Spleen (tissue), 7 donors: ENCODE measurements around the gene FBXO3.

ENCODE experiments used
- CTCF ChIP-seq, 11 experiments: fragments of 200-600 bp in 7 of 11; fragments of 450-650 bp in 4 of 11; sonication (generic) in 4 of 11; IDR thresholded peaks in 8 of 11; conservative IDR thresholded peaks in 3 of 11; 1 replicate in 7 of 11; 2 replicates in 4 of 11; pipeline versions ENCODE4 v1.4.0 to v1.8.0; 2016 to 2021; ENCODE audit warnings: antibody characterized with exemption in 11 of 11, inconsistent platforms in 4 of 11, mild to moderate bottlenecking in 1 of 11
- POLR2A ChIP-seq, 3 donors: fragments of 450-650 bp; IDR thresholded peaks; one replicate each; pipeline ENCODE4 v1.5.1; 2017; ENCODE audit warnings: antibody characterized with exemption in 3 of 3, mild to moderate bottlenecking in 1 of 3
- donor health status: DM: no; HTN: no; CAD: no; lungs with moderate emphysema.
- donor health status: DM: no; HTN: no; CAD: no.
- donor health status: DM: no; HTN: no; CAD: no.

- no peak for TF ChIP-seq CTCF (IDR thresholded peaks at IDR 0.05 in 8 of 11, conservative IDR thresholded peaks at IDR 0.05 in 3 of 11)
- TF ChIP-seq POLR2A (IDR thresholded peaks at IDR 0.05), result no peak
Observed at GRCh38 chr11:33819278-33820035, 45.1 kb upstream of the FBXO3 start.
